ENCODE measurements around the gene CLTC.

Gene CLTC

DNA sequence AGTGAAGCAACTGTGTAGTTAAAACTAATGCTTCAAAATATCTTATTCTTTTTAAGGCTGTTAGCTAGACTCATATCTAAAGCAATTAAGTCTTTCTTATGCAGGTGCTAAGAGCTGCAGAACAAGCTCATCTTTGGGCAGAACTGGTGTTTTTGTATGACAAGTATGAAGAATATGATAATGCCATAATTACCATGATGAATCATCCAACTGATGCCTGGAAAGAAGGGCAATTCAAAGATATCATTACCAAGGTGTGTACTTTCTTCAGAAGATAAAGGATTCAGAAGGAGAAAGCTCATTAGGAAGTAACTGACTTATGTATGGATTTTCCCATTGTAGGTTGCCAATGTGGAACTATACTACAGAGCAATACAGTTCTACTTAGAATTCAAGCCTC lies 63.6 kb downstream of the CLTC start:
- no peak for DNase-seq (ENCODE audit: low spot score)

DNA sequence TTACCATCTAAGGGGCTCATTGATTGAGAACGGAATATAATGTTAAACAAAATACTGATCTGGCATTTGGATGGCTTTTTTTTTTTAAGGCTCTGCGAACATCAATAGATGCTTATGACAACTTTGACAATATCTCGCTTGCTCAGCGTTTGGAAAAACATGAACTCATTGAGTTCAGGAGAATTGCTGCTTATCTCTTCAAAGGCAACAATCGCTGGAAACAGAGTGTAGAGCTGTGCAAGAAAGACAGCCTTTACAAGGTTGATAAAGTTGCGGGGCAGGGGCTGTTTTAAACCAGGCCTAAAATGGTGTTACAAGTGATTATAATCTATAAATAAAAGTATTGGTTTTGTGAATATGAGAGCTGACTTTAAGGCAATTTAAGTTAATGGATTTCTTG lies 65.3 kb downstream of the CLTC start:
- DNase-seq (ENCODE audit: low spot score), result no peak

- no peak for DNase-seq (ENCODE audit: low spot score)
Measured at GRCh38 chr17:59688008-59688407, 68.3 kb downstream of the CLTC start.

- no peak for DNase-seq (ENCODE audit: low spot score)
Measured at GRCh38 chr17:59688496-59688895, 68.8 kb downstream of the CLTC start.

DNA sequence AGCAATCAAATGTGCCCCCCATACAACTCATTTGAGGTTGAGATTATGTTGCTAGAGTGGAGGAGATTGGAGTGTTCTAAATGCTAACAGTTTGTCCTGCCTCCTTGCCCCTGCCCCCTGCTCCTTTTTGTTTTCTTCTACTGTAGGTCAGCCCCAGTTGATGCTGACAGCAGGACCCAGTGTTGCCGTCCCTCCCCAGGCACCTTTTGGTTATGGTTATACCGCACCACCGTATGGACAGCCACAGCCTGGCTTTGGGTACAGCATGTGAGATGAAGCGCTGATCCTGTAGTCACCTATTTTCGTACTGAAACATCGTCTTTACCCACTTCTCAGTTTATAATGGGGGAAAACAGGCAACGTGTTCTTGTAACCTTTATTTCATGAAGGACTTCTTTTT lies 73.9 kb downstream of the CLTC start:
- no peak for DNase-seq (ENCODE audit: low spot score)

DNA sequence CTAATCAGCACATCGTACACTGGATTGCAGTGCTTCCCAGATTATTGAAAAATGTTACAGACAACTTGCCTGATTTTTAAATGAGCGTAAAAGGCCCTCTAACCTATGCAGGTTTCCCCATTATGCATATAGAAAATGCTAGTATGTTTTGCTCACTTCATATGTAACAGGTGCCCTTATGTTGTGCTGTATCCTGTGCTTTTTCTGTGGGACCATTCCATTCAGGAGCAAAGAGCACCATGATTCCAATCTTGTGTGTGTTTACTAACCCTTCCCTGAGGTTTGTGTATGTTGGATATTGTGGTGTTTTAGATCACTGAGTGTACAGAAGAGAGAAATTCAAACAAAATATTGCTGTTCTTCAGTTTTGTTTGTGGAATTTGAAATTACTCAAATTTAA lies 74.6 kb downstream of the CLTC start:
- DNase-seq (ENCODE audit: low spot score), result no peak

GRCh38 chr17:59695945-59696681 lies 76.4 kb downstream of the CLTC start:
- DNase-seq (ENCODE audit: low spot score), result peak; percentile 60

DNA sequence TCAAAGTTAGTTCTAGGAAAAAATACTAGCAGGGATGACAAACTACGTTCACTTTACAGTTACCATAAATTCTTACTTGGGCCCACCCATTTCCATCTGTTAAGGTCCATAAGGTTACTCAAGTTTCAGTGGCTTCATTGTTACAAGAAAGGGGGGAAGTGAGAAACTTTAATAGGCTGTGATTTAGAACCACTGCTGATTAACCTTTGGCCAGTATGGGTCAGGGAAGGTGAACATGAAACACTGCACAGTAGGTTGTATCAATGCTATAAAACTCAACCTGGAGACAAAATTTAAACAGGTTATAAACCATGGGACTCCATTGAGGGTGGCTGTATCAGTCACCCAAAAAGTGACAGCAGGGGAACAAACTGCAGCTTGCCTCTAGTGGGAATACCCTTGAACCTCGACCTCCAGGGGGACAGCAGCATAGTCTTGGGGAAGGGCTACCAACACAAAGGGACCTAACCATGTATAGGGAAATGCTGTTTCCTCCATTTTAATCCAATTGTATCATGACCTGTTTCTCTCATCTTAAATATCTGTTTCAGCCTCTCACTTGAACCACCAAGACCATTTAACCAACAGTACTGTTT lies 77.1 kb downstream of the CLTC start:
- DNase-seq (ENCODE audit: low spot score), result no peak

DNA sequence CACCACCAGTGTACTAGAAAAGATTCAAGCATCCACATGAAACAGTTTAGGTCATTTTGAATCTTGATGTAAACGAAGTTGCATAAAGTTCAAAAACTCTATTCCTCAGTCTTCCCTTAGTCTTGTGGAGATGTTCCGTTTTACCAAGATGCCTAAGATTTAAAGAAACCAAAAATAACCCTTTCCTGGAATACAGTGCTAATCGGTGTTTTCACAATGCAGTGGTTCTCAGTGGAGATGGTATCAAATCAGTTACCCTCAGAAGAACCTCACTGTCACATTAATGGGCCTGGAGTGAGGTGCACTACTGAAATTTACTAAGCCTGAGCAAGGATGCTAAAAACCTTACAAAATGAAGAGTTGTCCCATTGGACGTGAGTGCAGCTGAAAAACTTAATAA lies 78.4 kb downstream of the CLTC start:
- no peak for DNase-seq (ENCODE audit: low spot score)

DNA sequence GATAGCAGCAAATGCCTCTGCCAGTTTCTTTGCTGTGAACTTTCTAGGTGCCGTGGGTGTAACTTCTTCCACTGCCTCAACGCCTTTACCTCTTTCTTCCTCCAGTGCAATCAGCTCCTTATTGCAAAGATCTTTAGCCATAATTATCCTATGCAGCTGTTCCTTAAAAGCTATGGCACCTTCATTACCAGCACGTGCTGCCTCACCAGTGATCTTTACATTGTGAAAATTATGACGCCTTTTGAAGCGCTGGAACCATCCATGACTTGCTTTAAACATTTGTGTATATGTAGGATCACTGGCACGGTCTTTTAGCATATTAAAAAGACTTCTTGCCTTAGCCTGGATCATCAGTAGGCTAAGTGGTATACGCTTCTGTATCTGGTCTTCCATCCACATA lies 79.5 kb downstream of the CLTC start:
- no peak for DNase-seq (ENCODE audit: low spot score)

DNA sequence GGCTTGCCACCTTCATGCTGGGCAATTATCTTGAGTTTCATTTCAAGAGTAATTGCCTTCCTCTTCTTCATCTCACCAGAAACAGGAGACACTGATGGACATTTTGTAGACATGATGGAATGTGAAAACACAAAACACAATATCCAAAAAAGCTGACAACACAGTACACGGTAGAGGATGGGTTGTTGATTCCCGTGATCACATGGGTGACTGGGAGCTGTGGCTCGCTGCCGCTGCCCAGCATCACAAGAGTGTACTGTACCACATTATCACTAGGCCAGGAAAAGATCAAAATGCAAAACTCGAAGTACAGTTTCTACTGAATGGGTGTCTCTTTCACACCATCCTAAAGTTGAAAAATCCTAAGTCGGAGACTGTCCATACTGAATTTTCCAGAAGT lies 80.1 kb downstream of the CLTC start:
- DNase-seq (ENCODE audit: low spot score), result no peak

- DNase-seq (ENCODE audit: low spot score), result no peak
Measured at GRCh38 chr17:59702304-59702703, 82.6 kb downstream of the CLTC start.

- peak; percentile 100 for DNase-seq (ENCODE audit: low spot score)
Measured at GRCh38 chr17:59707149-59707970, 87.7 kb downstream of the CLTC start, which contains the start of the genes PTRH2 and VMP1. Gene PTRH2, minus strand, starts transcription at chr17:59707430. Its CDS starts 9,452 bp downstream, at chr17:59697978. Gene VMP1, plus strand, starts transcription at chr17:59707654. Its CDS starts 23,793 bp downstream, at chr17:59731447.

DNA sequence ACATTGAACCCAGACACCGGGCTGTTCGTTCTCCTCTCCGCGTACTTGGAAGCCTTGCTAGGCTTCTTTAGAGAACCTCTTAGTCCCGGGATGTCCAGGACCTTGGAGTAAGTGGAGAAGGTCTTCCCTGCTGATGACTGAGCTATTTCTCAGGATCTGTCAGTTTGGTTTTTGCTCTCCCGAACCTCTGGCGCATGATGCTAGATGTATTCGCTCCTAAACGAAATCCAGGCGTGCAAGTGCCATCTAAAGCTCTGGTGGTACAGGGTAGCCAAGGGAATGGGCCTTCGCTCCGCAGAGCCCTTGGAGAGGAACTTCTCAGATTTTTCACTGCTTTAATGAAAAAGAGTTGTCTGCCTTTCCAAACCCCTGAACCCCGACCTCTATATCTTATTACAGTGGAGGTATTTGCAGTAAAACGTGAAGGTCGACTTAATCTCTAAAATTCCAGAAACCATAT lies 88.3 kb downstream of the CLTC start:
- no peak for DNase-seq (ENCODE audit: low spot score)

GRCh38 chr17:59711936-59712335 lies 92.2 kb downstream of the CLTC start:
- DNase-seq (ENCODE audit: low spot score), result no peak

DNA sequence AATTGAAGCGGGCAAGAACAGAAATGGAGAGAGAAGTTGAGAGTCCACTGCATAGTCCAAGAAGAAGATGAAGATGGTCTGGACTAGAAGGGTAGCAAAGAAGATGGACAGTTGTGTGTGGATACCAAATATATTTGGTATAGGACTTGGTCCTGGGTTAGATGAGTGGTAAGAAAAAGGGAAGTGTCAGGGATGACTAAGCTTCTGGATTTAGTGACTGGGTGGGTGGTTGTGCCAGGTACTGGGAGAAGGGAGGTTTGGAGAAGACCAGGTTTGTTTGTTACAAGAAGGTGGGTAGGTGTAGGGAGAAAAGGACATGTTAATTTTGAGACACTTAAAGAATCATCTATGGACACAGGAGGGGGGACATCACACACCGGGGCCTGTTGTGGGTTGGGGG lies 93.2 kb downstream of the CLTC start:
- DNase-seq (ENCODE audit: low spot score), result no peak

- DNase-seq (ENCODE audit: low spot score), result no peak
Measured at GRCh38 chr17:59714255-59714654, 94.6 kb downstream of the CLTC start.

- no peak for DNase-seq (ENCODE audit: low spot score)
Measured at GRCh38 chr17:59716427-59716826, 96.7 kb downstream of the CLTC start.

DNA sequence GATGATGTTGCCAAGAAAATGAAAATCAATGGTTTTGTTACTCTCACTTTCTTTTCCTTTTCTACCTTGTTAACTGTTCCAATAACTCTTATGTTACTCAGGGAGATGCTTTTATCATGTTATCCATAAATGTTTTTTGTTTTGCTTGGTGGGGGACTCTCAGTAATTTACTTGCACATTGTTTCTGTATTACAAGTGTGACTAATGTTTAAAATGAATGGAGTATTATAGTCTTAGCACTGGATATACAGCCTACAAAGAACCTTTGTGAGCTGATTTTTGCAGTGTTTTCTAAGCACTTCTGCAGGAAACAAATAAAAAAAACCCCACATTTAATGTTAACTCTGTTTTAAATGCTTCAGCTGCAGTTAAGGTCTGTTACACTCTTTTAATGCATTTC lies 99.8 kb downstream of the CLTC start:
- no peak for DNase-seq (ENCODE audit: low spot score)

DNA sequence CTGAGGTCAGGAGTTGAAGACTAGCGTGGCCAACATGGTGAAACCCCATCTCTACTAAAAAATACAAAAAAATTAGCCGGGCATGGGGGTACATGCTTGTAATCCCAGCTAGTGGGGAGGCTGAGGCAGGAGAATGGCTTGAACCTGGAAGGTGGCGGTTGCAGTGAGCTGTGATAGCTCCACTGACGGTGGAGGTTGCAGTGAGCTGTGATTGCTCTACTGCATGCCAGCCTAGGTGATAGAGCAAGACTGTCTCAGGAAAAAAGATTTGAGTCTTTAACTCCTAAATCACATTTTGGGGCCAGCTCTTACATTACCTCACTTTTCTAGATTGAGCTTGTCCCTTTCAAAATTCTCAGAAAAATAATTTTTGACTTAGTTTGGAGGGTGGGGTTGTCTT lies 102.9 kb downstream of the CLTC start:
- DNase-seq (ENCODE audit: low spot score), result no peak

GRCh38 chr17:59723041-59723440 lies 103.3 kb downstream of the CLTC start:
- no peak for DNase-seq (ENCODE audit: low spot score)

DNA sequence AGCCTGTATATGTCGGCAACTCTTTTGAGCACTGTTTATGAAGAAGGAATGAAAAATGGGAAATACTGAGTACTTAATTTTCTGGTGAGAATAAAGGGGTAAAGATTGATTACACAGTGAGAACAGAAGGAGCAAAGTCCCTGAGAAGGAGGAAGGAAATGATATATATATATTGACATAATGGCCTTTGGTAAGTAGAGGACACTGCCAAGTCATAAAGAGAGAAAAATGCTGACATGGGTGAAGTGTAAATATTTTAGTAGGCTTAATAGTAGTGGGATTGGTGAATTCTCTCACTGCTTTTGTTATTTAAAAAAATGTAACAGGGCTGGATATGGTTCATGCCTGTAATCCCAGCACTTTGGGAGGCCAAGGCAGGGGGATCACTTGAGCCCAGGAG lies 103.9 kb downstream of the CLTC start:
- DNase-seq (ENCODE audit: low spot score), result no peak

GRCh38 chr17:59725691-59726090 lies 106.0 kb downstream of the CLTC start:
- DNase-seq (ENCODE audit: low spot score), result no peak

Measured in SW480 (cell line).